Measurements from ENCODE around the gene SSB.

SSB gene

DNA sequence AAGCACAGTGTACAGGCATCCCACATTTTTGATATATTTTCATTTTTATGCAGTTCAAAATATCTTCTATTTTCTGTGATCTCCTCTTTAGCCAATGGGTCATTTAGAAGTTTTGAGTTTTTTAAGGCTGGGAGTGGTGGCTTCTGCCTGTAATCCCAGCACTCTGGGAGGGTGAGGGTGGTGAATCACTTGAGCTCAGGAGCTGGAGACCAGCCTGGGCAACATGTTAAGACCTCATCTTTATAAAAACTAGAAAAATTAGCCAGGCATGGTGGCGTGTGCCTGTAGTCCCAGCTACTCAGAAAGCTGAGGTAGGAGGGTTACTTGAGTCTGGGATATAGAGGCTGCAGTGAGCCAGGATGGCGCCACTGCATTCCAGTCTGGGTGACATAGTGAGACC, 46.3 kb downstream of the SSB start:
- TF ChIP-seq TAF1 (IDR thresholded peaks at IDR 0.05; ENCODE audit: borderline replicate concordance, insufficient read depth, low read length), result no peak
- no peak for TF ChIP-seq POLR2AphosphoS5 (IDR thresholded peaks at IDR 0.05; ENCODE audit: low read depth, low read length)
- TF ChIP-seq, protein P1, sequence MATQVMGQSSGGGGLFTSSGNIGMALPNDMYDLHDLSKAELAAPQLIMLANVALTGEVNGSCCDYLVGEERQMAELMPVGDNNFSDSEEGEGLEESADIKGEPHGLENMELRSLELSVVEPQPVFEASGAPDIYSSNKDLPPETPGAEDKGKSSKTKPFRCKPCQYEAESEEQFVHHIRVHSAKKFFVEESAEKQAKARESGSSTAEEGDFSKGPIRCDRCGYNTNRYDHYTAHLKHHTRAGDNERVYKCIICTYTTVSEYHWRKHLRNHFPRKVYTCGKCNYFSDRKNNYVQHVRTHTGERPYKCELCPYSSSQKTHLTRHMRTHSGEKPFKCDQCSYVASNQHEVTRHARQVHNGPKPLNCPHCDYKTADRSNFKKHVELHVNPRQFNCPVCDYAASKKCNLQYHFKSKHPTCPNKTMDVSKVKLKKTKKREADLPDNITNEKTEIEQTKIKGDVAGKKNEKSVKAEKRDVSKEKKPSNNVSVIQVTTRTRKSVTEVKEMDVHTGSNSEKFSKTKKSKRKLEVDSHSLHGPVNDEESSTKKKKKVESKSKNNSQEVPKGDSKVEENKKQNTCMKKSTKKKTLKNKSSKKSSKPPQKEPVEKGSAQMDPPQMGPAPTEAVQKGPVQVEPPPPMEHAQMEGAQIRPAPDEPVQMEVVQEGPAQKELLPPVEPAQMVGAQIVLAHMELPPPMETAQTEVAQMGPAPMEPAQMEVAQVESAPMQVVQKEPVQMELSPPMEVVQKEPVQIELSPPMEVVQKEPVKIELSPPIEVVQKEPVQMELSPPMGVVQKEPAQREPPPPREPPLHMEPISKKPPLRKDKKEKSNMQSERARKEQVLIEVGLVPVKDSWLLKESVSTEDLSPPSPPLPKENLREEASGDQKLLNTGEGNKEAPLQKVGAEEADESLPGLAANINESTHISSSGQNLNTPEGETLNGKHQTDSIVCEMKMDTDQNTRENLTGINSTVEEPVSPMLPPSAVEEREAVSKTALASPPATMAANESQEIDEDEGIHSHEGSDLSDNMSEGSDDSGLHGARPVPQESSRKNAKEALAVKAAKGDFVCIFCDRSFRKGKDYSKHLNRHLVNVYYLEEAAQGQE (IDR thresholded peaks at IDR 0.05; ENCODE audit: insufficient read depth in 1 of 2, low read depth in 2 of 2, low read length in 2 of 2), result no peak
- no peak for TF ChIP-seq SIN3A (IDR thresholded peaks at IDR 0.05; ENCODE audit: borderline replicate concordance, insufficient read depth, low read length)
- TF ChIP-seq FOXP2 (optimal IDR thresholded peaks at IDR 0.05; ENCODE audit: borderline replicate concordance, extremely low read depth, extremely low read length, insufficient read depth), result no peak

DNA sequence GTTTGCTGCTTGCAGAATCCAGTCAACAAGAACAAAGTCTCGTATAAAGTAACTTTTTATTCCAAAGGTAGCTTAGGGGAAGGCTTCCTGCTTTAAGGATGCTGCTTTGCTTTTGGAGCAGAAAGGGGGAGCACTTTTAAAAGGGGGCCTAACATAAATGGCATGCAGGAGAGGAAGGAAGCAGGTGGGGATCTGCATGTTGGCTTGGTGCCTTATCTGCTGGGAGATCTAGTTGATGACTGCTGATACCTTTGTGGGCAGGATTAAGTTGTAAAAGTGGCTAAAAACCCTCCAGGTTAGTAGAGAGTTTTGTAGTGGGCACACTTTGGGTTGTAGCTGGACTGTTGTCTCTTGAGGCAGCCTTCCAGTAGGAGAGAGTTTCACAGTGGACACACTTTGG, 51.0 kb downstream of the SSB start:
- no peak for TF ChIP-seq FOXP2 (optimal IDR thresholded peaks at IDR 0.05; ENCODE audit: borderline replicate concordance, extremely low read depth, extremely low read length, insufficient read depth)
- TF ChIP-seq POLR2AphosphoS5 (IDR thresholded peaks at IDR 0.05; ENCODE audit: low read depth, low read length), result no peak
- no peak for TF ChIP-seq TAF1 (IDR thresholded peaks at IDR 0.05; ENCODE audit: borderline replicate concordance, insufficient read depth, low read length)
- no peak for TF ChIP-seq SIN3A (IDR thresholded peaks at IDR 0.05; ENCODE audit: borderline replicate concordance, insufficient read depth, low read length)
- TF ChIP-seq, protein P1 (IDR thresholded peaks at IDR 0.05; ENCODE audit: insufficient read depth in 1 of 2, low read depth in 2 of 2, low read length in 2 of 2), result no peak

DNA sequence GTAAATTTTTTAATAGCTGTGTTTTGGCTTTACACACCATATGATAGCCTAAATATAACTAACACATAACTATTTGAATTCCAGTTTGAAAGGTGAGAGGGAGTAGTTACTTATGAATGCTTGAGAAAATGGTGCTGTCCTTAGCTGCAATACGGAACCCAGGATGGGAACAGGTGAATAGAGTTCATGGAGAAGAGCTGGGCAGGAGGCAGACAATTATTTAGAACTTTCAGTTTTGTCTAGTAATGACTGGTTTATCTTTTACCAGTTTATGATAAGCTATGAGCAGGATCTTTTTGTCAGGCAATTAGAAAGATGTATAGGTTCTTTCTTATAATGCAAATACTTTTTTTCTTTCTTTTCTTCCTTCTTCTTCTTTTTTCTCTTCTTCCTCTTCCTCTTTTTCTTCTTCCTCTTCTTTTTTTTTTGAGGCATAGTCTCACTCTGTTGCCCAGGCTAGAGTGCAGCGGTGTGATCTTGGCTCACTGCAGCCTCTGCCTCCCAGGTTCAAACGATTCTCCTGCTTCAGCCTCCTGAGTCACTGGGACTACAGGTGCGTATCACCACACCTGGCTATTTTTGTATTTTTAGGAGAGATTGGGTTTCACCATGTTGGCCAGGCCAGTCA, 54.5 kb downstream of the SSB start:
- no peak for TF ChIP-seq SIN3A (IDR thresholded peaks at IDR 0.05; ENCODE audit: borderline replicate concordance, insufficient read depth, low read length)
- TF ChIP-seq TAF1 (IDR thresholded peaks at IDR 0.05; ENCODE audit: borderline replicate concordance, insufficient read depth, low read length), result no peak
- TF ChIP-seq FOXP2 (optimal IDR thresholded peaks at IDR 0.05; ENCODE audit: borderline replicate concordance, extremely low read depth, extremely low read length, insufficient read depth), result no peak
- TF ChIP-seq POLR2AphosphoS5 (IDR thresholded peaks at IDR 0.05; ENCODE audit: low read depth, low read length), result no peak
- TF ChIP-seq, protein P1 (IDR thresholded peaks at IDR 0.05; ENCODE audit: insufficient read depth in 1 of 2, low read depth in 2 of 2, low read length in 2 of 2), result no peak

DNA sequence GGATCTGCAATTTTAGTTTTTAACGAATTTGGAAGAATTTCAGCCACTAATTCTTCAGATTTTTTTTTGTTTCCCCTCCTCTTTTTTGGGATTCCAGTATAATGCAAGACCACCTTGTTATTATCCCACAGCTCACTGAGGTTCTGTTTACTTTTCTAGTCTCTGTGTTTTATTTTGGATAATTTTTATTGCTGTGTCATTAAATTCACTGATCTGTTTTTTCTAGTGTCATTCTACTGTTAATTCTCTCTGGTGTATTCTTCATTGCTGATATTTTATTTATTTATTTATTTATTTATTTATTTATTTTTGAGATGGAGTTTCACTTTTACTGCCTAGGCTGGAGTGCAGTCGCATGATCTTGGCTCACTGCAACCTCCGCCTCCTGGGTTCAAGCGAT, 60.8 kb downstream of the SSB start:
- no peak for TF ChIP-seq FOXP2 (optimal IDR thresholded peaks at IDR 0.05; ENCODE audit: borderline replicate concordance, extremely low read depth, extremely low read length, insufficient read depth)
- no peak for TF ChIP-seq SIN3A (IDR thresholded peaks at IDR 0.05; ENCODE audit: borderline replicate concordance, insufficient read depth, low read length)
- no peak for TF ChIP-seq TAF1 (IDR thresholded peaks at IDR 0.05; ENCODE audit: borderline replicate concordance, insufficient read depth, low read length)
- TF ChIP-seq, protein P1 (IDR thresholded peaks at IDR 0.05; ENCODE audit: insufficient read depth in 1 of 2, low read depth in 2 of 2, low read length in 2 of 2), result no peak
- no peak for TF ChIP-seq POLR2AphosphoS5 (IDR thresholded peaks at IDR 0.05; ENCODE audit: low read depth, low read length)

Data from PFSK-1 (cell line).